NCI-H345 treated with DMSO at 0.1 percent for 48 hours (cell line): Measurements from ENCODE around the gene FOLH1.
"Not testable (repeated sequence)": the region's sequence is repeated elsewhere in the genome, so short reads cannot be mapped to it uniquely, and the experiment has no call there.

Experiments used
- DNase-seq: peaks from one replicate; lab custom pipeline; 2025; ENCODE audit not compliant: unreplicated experiment; lab: John Stamatoyannopoulos, UW

FOLH1 gene

GRCh38 chr11:49208006-49208721 is at the start of gene FOLH1:
FOLH1 (minus strand) TSS chr11:49208602; CDS start chr11:49208409, 193 bp downstream.
- no peak for DNase-seq

DNA sequence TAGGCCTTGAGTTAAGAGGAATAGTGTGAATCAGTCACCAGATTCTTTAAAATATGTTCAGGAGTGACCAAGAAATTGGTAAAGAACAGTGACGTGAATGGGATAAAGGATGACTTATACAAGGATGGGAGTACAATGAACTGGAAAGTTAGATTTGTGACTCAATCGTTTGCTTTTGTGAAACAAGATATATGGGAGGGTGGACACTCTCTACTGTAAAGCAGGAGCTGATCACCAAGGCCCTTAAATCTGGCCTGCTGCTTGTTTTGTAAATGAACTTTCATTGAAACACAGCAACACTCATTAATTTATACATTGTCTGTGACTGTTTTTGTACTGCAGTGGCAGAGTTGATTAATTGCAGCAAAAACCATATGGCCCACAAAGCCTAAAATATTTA is 46.7 kb upstream of the FOLH1 start:
- not testable (repeated sequence) for DNase-seq

DNA sequence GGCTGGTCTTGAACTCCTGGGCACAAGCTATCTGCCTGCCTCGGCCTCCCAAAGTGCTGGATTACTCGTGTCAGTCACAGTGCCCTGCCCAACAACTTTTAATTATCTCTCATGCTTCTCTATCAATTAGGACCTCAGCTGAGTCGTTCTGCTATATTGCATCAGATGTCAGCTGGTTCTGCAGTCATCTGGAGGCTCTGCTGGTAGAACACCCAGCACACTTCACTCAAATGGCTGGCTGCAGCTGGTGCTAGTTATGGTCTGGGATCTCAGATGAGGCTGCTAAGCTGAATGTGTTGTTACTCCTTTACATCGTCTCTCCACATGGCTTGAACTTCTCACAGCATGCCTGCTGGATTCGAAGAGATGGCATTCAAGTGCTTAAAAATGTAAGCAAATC is 42.8 kb upstream of the FOLH1 start:
- not testable (repeated sequence) for DNase-seq

DNA sequence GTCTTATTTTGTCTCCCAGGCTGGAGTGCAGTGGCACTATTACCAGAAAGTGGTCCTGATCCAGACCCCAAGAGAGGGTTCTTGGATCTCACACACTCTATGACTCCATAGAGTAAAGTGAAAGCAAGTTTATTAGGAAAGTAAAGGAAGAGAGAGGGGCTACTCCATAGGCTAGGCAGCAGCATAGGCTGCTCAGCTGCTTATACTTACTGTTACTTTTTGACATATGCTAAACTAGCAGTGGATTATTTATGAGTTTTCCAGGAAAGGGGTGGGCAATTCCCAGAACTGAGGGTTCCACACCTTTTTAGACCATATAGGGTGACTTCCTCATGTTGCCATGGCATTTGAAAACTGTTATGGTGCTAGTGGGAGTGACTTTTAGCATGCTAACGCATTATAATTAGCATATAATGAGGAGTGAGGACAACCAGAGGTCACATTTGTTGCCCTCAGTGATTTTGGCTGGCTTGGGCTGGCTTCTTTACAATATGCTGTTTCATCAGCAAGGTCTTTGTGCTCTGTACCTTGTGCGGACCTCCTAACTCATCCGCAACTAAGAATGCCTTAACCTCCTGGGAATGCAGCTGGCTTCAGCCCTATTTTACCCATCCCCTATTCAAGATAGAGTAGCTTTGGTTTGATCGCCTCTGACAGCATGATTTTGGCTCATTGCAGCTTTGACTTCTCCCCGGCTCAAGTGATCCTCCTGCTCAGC is 42.2 kb upstream of the FOLH1 start:
- not testable (repeated sequence) for DNase-seq

- not testable (repeated sequence) for DNase-seq
Measured at GRCh38 chr11:49249363-49249762, 41.0 kb upstream of the FOLH1 start.

DNA sequence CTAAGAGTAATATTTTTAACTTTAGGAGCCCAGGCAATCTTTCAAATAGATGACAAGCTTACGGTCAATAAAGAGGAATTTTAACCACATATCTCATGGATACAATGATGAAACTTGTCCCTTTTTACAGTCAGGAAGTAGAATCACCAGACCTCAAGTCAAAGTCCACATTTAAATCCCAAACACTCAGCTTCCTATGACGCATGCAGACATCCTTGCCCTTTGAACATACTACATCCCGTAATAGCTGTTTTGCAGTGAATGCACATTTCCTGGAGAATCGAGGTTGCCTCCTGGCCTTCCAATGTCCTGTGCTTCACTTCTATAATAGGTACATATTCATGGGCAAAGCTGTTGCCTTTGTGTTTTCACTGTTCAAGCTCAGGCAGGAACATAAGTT is 25.3 kb upstream of the FOLH1 start:
- DNase-seq: not testable (repeated sequence)

DNA sequence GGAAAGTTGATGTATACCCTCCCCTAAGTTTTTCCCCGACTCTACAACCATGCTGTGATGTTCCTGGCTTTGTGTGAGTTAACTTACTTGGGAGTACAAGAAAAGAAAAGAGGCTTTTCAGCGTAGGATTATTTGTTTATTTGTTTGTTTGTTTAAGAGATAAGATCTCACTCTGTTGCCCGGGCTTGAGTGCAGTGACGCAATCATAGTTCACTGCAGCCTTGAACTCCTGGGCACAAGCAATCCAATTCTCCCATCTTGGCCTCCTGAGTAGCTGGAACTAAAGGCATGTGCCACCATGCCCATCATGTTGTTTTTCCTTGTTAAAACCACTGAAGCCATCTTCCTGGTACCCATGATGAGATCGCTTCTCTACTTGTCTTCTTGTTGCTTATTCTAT is 24.6 kb upstream of the FOLH1 start:
- not testable (repeated sequence) for DNase-seq

- not testable (repeated sequence) for DNase-seq
Measured at GRCh38 chr11:49231725-49232124, 23.3 kb upstream of the FOLH1 start.

DNA sequence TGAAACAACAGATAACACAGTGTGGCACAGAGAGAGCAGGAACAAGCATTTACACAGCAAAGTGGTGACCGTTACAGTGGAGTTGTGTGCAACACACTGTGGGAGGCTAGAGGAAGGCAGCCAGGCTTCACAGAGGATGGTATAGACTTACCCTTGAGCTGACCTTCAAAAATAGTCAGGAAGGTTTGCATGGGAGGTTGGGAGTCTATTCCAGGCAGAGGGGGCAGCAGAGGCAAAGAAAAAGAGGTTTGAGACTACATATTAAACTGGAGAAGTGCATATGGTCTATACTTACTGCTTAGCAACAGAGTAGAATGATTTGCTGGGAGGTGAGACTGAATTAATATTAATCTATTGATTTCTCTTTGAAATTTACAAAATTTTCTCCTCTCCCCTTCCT is 22.1 kb upstream of the FOLH1 start:
- DNase-seq: not testable (repeated sequence)

GRCh38 chr11:49230001-49230400 is 21.6 kb upstream of the FOLH1 start:
- not testable (repeated sequence) for DNase-seq

GRCh38 chr11:49229136-49229535 is 20.7 kb upstream of the FOLH1 start:
- not testable (repeated sequence) for DNase-seq

- not testable (repeated sequence) for DNase-seq
Measured at GRCh38 chr11:49225255-49225785, 16.9 kb upstream of the FOLH1 start.

- DNase-seq: no peak
Measured at GRCh38 chr11:49221112-49221511, 12.7 kb upstream of the FOLH1 start.

GRCh38 chr11:49213026-49213560 is 4.7 kb upstream of the FOLH1 start:
- DNase-seq: no peak

GRCh38 chr11:49206999-49207398 is 1.4 kb downstream of the FOLH1 start:
- DNase-seq: not testable (repeated sequence)

GRCh38 chr11:49202287-49202976 is 6.0 kb downstream of the FOLH1 start:
- no peak for DNase-seq

GRCh38 chr11:49196775-49197174 is 11.6 kb downstream of the FOLH1 start:
- DNase-seq: not testable (repeated sequence)

GRCh38 chr11:49196002-49196401 is 12.4 kb downstream of the FOLH1 start:
- DNase-seq: not testable (repeated sequence)

DNA sequence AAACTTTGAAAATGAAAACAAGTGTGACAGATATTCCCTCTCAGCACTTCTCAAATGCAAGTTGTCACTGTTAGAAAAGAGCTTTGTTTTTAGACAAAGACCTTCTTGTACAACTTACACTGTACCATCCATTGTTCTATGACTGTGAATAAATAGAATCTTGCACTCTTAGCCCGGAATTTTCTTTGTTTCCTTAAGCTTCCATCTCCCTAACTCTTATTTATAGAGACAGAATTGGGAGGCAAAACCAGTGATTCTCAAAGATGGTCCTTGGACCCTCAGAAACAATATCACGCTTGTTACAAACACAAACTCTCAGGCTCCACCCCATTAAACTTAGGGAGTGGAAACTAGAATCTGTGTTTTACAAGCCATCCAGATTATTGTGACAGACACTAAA is 18.1 kb downstream of the FOLH1 start:
- not testable (repeated sequence) for DNase-seq

DNA sequence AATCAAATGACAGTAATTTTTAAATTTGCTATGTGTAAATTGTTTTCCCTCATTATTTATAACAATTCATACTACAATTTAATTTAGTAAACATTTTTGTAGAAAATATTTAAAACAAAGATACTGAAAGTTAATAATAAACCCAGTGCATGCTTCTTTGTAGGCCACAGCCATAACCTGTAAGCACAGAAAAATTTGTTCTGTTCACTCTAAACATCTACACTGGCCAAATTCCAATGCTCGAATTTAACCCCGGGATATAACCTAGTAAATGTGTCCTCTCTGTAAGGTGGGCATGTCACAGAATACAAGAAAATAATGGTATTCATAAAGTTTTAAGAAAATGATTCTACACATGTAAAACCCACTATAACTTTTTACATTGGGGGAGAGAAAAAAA is 22.2 kb downstream of the FOLH1 start:
- not testable (repeated sequence) for DNase-seq

- DNase-seq: not testable (repeated sequence)
Measured at GRCh38 chr11:49185597-49185996, 22.8 kb downstream of the FOLH1 start.
